Smooth muscle cell (in vitro differentiated cells): ENCODE data around the gene ANKRD60. TPM values are rescaled to one million over a fixed set of nuclear protein-coding genes. Genes with fewer than 3 reads are reported as not detected.

Experiments
- DNase-seq: peaks from one replicate; lab custom pipeline; 2025; ENCODE audit not compliant: unreplicated experiment; lab: John Stamatoyannopoulos, UW
- H2AFZ ChIP-seq: fragments of 200-600 bp; sonication (generic); 2 replicates; pipeline ENCODE4 v1.6.0; 2016; ENCODE audit warnings: antibody characterized with exemption, low read depth, mild to moderate bottlenecking
- H3F3A ChIP-seq: fragments of 200-600 bp; sonication (generic); 2 replicates; pipeline ENCODE4 v1.6.0; 2017; ENCODE audit warnings: antibody characterized with exemption, low read depth
- H3K27ac ChIP-seq: fragments of 200-600 bp; sonication (generic); 2 replicates; pipeline ENCODE4 v1.5.1; 2016; ENCODE audit warnings: low read depth, mild to moderate bottlenecking
- H3K27me3 ChIP-seq: fragments of 200-600 bp; sonication (generic); 2 replicates; pipeline ENCODE4 v1.6.1; 2016; ENCODE audit warnings: low read depth, mild to moderate bottlenecking
- H3K36me3 ChIP-seq: fragments of 200-600 bp; sonication (generic); 2 replicates; pipeline ENCODE4 v1.5.1; 2016; ENCODE audit warnings: low read depth
- H3K4me1 ChIP-seq: fragments of 200-600 bp; sonication (generic); 2 replicates; pipeline ENCODE4 v1.5.1; 2016; ENCODE audit warnings: low read depth
- H3K4me2 ChIP-seq: fragments of 200-600 bp; sonication (generic); 2 replicates; pipeline ENCODE4 v1.6.0; 2016; ENCODE audit warnings: mild to moderate bottlenecking
- H3K4me3 ChIP-seq: fragments of 200-600 bp; sonication (generic); 2 replicates; pipeline ENCODE4 v1.5.1; 2016; ENCODE audit warnings: mild to moderate bottlenecking
- H3K79me2 ChIP-seq: fragments of 200-600 bp; sonication (generic); 2 replicates; pipeline ENCODE4 v1.6.0; 2016; ENCODE audit warnings: low read depth, mild to moderate bottlenecking
- H3K9ac ChIP-seq: fragments of 200-600 bp; sonication (generic); 2 replicates; pipeline ENCODE4 v1.6.0; 2016; ENCODE audit warnings: low read depth
- H3K9me3 ChIP-seq: fragments of 200-600 bp; sonication (generic); replicated peaks from 2 replicates; pipeline ENCODE4 v1.5.1; 2016; ENCODE audit warnings: low read depth
- H4K20me1 ChIP-seq: fragments of 200-600 bp; sonication (generic); 2 replicates; pipeline ENCODE4 v1.6.0; 2016; ENCODE audit warnings: low read depth
- CTCF ChIP-seq: fragments of 200-600 bp; sonication (generic); IDR thresholded peaks from 2 replicates; pipeline ENCODE4 v1.5.1; 2017; ENCODE audit warnings: borderline replicate concordance, mild to moderate bottlenecking, antibody characterized with exemption; ENCODE audit not compliant: insufficient read depth, poor library complexity, severe bottlenecking
- WGBS: methylation state at CpG from one replicate; pipeline ENCODE4 v1.1.7; 2016; ENCODE audit warnings: low lambda C conversion rate; 5-methylcytosine and 5-hydroxymethylcytosine counted together
- polyA plus RNA-seq: library from polyadenylated mRNA; unstranded; fragments of >200 nt; fragmentation: Nextera tagmentation; extraction: Ambion mirVana; gene quantifications from 2 replicates; pipeline ENCODE4 v1.2.1, GENCODE V29; 2016
- total RNA-seq: library from RNA; depleted of rRNA; stranded (reverse); fragments of >200 nt; gene quantifications from 2 replicates; pipeline ENCODE4 v1.2.3, GENCODE V29; 2014

ANKRD60 gene
- total and polyA plus RNA-seq, 2 experiments from 2014 or later, result not detected

- Histone ChIP-seq H3K4me3 (no peak overlapping the region), H3K9ac (no peak overlapping the region), H3K4me2 (no peak overlapping the region), H4K20me1 (no peaks in the 10 kb centered on the region), H3K27me3 (peaks cover 6% of the 10 kb centered on the region), H3K36me3 (no peaks in the 10 kb centered on the region), H3K27ac (no peak overlapping the region), H3K4me1 (no peaks in the 10 kb centered on the region), H3F3A (no peaks in the 10 kb centered on the region), H3K79me2 (no peaks in the 10 kb centered on the region), H3K9me3 (no peaks in the 10 kb centered on the region), H2AFZ (no peak overlapping the region)
- DNase-seq, result no peak
- no peak for TF ChIP-seq CTCF
- 55% methylated on average over 6 of the region's 6 CpGs for WGBS
Observed at GRCh38 chr20:58218665-58219341, 9.7 kb downstream of the ANKRD60 start.

GRCh38 chr20:58216334-58216733 lies 12.1 kb downstream of the ANKRD60 start:
- H3K79me2 ChIP-seq, result no peaks in the 10 kb centered on the region
- H3F3A ChIP-seq, result no peaks in the 10 kb centered on the region
- H3K27ac ChIP-seq, result no peak overlapping the region
- H3K4me3 ChIP-seq, result no peak overlapping the region
- no peaks in the 10 kb centered on the region for H3K36me3 ChIP-seq
- 74% methylated on average over 4 of the region's 4 CpGs for WGBS
- H3K4me1 ChIP-seq, result no peaks in the 10 kb centered on the region
- H3K9ac ChIP-seq, result no peak overlapping the region
- DNase-seq, result no peak
- H4K20me1 ChIP-seq, result no peaks in the 10 kb centered on the region
- no peak for TF ChIP-seq CTCF
- H2AFZ ChIP-seq, result no peak overlapping the region
- no peaks in the 10 kb centered on the region for H3K27me3 ChIP-seq
- H3K4me2 ChIP-seq, result no peak overlapping the region
- no peaks in the 10 kb centered on the region for H3K9me3 ChIP-seq

GRCh38 chr20:58215116-58215515 lies 13.3 kb downstream of the ANKRD60 start:
- no peak overlapping the region for H3K4me3 ChIP-seq
- H2AFZ ChIP-seq, result no peak overlapping the region
- no peak for TF ChIP-seq CTCF
- no peaks in the 10 kb centered on the region for H3K27me3 ChIP-seq
- H3K4me2 ChIP-seq, result no peak overlapping the region
- 92% methylated on average over 6 of the region's 6 CpGs for WGBS
- H3K79me2 ChIP-seq, result no peaks in the 10 kb centered on the region
- no peak for DNase-seq
- H3K9ac ChIP-seq, result no peak overlapping the region
- no peaks in the 10 kb centered on the region for H4K20me1 ChIP-seq
- H3F3A ChIP-seq, result no peaks in the 10 kb centered on the region
- no peaks in the 10 kb centered on the region for H3K36me3 ChIP-seq
- no peak overlapping the region for H3K27ac ChIP-seq
- no peaks in the 10 kb centered on the region for H3K9me3 ChIP-seq
- no peaks in the 10 kb centered on the region for H3K4me1 ChIP-seq

- Histone ChIP-seq H3K4me2 (no peak overlapping the region), H3K27me3 (no peaks in the 10 kb centered on the region), H3K79me2 (no peaks in the 10 kb centered on the region), H3K27ac (no peak overlapping the region), H2AFZ (no peak overlapping the region), H3K4me3 (no peak overlapping the region), H4K20me1 (no peaks in the 10 kb centered on the region), H3K9ac (no peak overlapping the region), H3F3A (no peaks in the 10 kb centered on the region), H3K9me3 (no peaks in the 10 kb centered on the region), H3K36me3 (no peaks in the 10 kb centered on the region), H3K4me1 (no peaks in the 10 kb centered on the region)
- TF ChIP-seq CTCF, result no peak
- no peak for DNase-seq
- WGBS, result 93% methylated on average over 8 of the region's 8 CpGs
Observed at GRCh38 chr20:58214310-58214709, 14.1 kb downstream of the ANKRD60 start.
